ENCODE results near the gene MAP4.

DNA sequence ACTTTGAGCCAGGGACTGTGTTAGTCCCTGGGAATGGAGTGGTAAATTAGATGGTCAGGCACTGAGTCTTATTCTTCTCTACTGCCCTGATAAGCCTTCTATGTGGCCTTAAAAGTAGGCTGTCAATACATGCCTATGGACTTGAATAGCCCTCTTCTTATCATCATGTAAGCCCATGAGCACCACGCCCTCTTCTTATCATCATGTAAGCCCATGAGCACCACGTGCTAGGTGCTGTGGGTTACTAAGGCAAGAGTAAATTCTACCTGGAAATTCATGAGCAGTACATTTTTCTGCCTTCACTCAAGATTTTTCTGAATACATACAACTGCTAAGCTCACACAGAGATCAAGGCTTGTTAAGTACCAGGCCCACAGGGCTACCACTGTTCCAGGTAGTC lies 144.8 kb downstream of the MAP4 start:
- TF ChIP-seq YY1 (IDR thresholded peaks at IDR 0.05; ENCODE audit: insufficient read depth, insufficient read length) = no peak
- no peak for TF ChIP-seq ZNF274 (IDR thresholded peaks at IDR 0.05; ENCODE audit: low read depth, low read length)
- no peak for TF ChIP-seq SUZ12 (IDR thresholded peaks at IDR 0.05; ENCODE audit: extremely low read depth, insufficient read depth, insufficient read length)

Measured in NT2/D1 (cell line).